Esophagus mucosa (tissue), 1 donor: ENCODE results near the gene PTPN4. TPM values are rescaled to one million over a fixed set of nuclear protein-coding genes. Genes with fewer than 3 reads are reported as not detected.
A peak's percentile ranks its signal among the peaks of the same experiment; 100 is the strongest.
"Not testable (repeated sequence)": the region's sequence is repeated elsewhere in the genome, so short reads cannot be mapped to it uniquely, and the experiment has no call there.

Experiments used
- ATAC-seq: fragments of 200-7000 bp; cut with Tn5 transposase; one replicate; pipeline ENCODE4 v1.9.1; 2020
- total RNA-seq: library from RNA; stranded (reverse); gene quantifications from one replicate; pipeline ENCODE4 v1.2.4, GENCODE V29; 2023
- donor health status: DM: yes; HTN: yes; CAD: no.

The PTPN4 gene
- total RNA-seq, 1 donor from 2014 or later: 20.4 TPM

GRCh38 chr2:119947535-119947934 is 187.8 kb downstream of the PTPN4 start:
- no peak for ATAC-seq

- no peak for ATAC-seq
These were observed 191.2 kb downstream of the PTPN4 start for GRCh38 chr2:119950966-119951365.

GRCh38 chr2:119958670-119959268 is 199.0 kb downstream of the PTPN4 start:
- no peak for ATAC-seq

GRCh38 chr2:119960821-119961220 is 201.1 kb downstream of the PTPN4 start:
- no peak for ATAC-seq

GRCh38 chr2:119981896-119982295 is 222.2 kb downstream of the PTPN4 start:
- ATAC-seq: no peak

- no peak for ATAC-seq
These were observed 222.8 kb downstream of the PTPN4 start for GRCh38 chr2:119982506-119982905.

GRCh38 chr2:119983108-119983507 is 223.4 kb downstream of the PTPN4 start:
- no peak for ATAC-seq

GRCh38 chr2:119996148-119996547 is 236.4 kb downstream of the PTPN4 start:
- no peak for ATAC-seq

- not testable (repeated sequence) for ATAC-seq
These were observed 237.5 kb downstream of the PTPN4 start for GRCh38 chr2:119996896-119997891.

GRCh38 chr2:120001471-120001870 is 241.7 kb downstream of the PTPN4 start:
- no peak for ATAC-seq

GRCh38 chr2:120004254-120004653 is 244.5 kb downstream of the PTPN4 start:
- ATAC-seq: no peak

- ATAC-seq: peak; percentile 91
These were observed 246.3 kb downstream of the PTPN4 start for GRCh38 chr2:120005834-120006521.

- no peak for ATAC-seq
These were observed 248.1 kb downstream of the PTPN4 start for GRCh38 chr2:120007851-120008250.

GRCh38 chr2:120012363-120012762 is 252.6 kb downstream of the PTPN4 start:
- ATAC-seq: no peak

GRCh38 chr2:120012771-120013596 is 253.3 kb downstream of the PTPN4 start, which contains the start of gene EPB41L5:
Gene EPB41L5 (plus strand): TSS chr2:120013077. CDS start chr2:120019085, 6,008 bp downstream.
- peak; percentile 95 for ATAC-seq

- ATAC-seq: no peak
These were observed 254.0 kb downstream of the PTPN4 start for GRCh38 chr2:120013597-120014223.

GRCh38 chr2:120014226-120014980 is 254.7 kb downstream of the PTPN4 start:
- ATAC-seq: no peak

GRCh38 chr2:120016800-120017199 is 257.1 kb downstream of the PTPN4 start:
- no peak for ATAC-seq

GRCh38 chr2:120017201-120017600 is 257.5 kb downstream of the PTPN4 start:
- no peak for ATAC-seq

- no peak for ATAC-seq
These were observed 258.8 kb downstream of the PTPN4 start for GRCh38 chr2:120018549-120018948.

GRCh38 chr2:120020554-120020953 is 260.8 kb downstream of the PTPN4 start:
- no peak for ATAC-seq
